Ovary (tissue), 3 donors: ENCODE results near the gene ZNF213.

Source experiments
- EP300 ChIP-seq: sonication (generic); formaldehyde crosslinking; IDR thresholded peaks from one replicate; pipeline ENCODE4 v1.6.1; 2017; ENCODE audit warnings: antibody characterized with exemption
- POLR2A ChIP-seq: fragments of 450-650 bp; IDR thresholded peaks from one replicate; pipeline ENCODE4 v1.6.1; 2017; ENCODE audit warnings: antibody characterized with exemption, mild to moderate bottlenecking, moderate library complexity
- TF ChIP-seq, protein P1 (sequence below), 3 donors: fragments of 450-650 bp in 2 of 3; fragments of 200-600 bp in 1 of 3; IDR thresholded peaks; one replicate each; pipeline versions ENCODE4 v1.5.1 to v1.8.0; 2016 to 2022; ENCODE audit warnings: antibody characterized with exemption in 3 of 3, mild to moderate bottlenecking in 1 of 3
- donor health status: DM: no; HTN: no; CAD: no.

GRCh38 chr16:3158510-3159314 is 23.9 kb downstream of the ZNF213 start:
- TF ChIP-seq POLR2A (peak; percentile 29), EP300 (no peak)
- TF ChIP-seq, protein P1, sequence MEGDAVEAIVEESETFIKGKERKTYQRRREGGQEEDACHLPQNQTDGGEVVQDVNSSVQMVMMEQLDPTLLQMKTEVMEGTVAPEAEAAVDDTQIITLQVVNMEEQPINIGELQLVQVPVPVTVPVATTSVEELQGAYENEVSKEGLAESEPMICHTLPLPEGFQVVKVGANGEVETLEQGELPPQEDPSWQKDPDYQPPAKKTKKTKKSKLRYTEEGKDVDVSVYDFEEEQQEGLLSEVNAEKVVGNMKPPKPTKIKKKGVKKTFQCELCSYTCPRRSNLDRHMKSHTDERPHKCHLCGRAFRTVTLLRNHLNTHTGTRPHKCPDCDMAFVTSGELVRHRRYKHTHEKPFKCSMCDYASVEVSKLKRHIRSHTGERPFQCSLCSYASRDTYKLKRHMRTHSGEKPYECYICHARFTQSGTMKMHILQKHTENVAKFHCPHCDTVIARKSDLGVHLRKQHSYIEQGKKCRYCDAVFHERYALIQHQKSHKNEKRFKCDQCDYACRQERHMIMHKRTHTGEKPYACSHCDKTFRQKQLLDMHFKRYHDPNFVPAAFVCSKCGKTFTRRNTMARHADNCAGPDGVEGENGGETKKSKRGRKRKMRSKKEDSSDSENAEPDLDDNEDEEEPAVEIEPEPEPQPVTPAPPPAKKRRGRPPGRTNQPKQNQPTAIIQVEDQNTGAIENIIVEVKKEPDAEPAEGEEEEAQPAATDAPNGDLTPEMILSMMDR (IDR thresholded peaks at IDR 0.05), result no peak
